GM18517 (cell line): ENCODE results near the gene FIBP.

Experiments
- ATAC-seq: cut with Tn5 transposase; IDR thresholded peaks from one replicate; pipeline ENCODE4 v1.9.1; 2021; ENCODE audit warnings: mild to moderate bottlenecking, moderate library complexity; ENCODE audit not compliant: unreplicated experiment

The FIBP gene

DNA sequence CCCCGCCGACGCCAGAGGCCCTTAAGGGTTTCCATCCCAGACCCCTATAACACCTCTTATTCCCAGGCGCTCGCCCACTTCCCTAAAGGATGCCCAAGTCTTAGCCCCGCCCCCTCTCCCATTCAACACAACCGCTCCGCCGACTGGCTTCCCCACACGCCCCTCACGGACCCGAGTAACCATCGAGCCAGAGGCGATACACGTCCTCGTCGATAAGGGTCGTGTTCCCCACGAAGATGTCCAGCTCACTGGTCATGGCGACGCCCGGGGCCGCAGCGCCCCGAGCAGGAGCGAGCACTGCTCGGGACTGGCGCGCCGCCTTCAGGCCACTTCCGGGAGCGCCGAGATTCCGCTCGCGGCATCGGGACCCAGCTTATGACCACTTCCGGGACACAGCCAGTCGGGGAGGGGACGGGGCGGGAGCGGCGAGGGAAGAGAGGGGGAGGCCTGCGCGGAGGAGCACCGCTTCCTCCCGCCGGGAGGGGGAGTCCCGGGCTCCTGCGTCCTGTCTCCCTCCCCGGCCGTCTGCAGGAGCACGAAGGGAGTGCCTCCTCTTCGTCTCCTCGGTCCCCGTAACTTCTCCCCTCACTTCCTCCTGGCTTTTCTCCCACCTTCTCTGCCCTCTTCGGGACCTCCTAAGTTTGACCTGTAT, at the start of gene FIBP:
FIBP (minus strand) TSS at position 309 of the 652 bp plus-strand sequence; CDS start at position 256, 53 bp downstream.
- ATAC-seq = peak; percentile 41

DNA sequence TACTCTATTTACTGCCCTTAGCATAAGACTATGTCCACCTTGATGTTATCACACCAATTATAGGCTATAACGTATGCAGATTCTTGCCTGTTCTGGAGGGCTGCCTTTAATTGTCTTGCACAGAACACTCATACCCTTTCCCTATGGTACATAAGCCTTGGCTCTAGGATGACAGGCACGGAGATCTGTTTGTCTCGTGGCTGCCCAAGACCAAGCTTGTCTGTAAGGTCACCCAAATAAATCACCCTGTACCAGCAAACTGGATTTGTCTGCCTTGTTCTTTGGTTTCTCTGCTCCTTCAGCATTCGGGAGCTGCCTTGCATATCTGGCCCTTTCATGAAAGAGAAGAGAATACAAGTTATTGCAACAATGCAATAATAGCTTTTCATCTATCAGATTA, 49.5 kb upstream of the FIBP start:
- no peak for ATAC-seq

DNA sequence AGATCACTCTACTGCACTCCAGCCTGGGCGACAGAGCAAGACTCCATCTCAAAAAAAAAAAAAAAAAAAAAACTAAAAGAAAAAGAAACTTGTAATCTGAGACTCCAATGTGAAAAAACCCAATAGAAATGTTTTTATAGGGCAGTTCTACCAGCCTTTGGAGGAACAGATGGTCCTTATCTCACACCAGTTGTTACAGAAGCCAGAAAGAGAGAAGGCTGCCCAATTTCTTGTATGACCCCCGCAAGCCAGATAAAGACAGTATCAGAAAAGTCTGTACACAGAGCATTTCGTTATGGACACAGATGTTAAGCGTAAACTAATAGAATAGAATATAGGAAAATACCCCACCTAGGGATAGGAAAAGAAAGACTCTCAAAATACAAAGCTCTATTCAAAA, 45.7 kb upstream of the FIBP start:
- no peak for ATAC-seq

DNA sequence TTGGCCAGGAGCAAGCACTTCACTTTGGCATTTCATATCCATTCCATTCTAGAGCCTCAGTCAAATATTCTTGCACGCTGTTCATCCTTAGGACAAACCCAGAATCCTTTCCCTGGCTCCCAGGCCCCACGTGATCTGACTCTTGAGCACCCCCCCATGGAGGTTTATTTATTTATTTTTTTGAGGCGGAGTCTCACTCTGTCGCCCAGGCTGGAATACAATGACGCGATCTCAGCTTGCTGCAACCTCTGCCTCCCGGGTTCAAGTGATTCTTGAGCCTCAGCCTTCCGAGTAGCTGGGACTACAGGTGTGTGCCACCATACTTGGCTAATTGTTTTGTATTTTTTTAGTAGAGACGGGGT, 44.3 kb upstream of the FIBP start:
- ATAC-seq = no peak

DNA sequence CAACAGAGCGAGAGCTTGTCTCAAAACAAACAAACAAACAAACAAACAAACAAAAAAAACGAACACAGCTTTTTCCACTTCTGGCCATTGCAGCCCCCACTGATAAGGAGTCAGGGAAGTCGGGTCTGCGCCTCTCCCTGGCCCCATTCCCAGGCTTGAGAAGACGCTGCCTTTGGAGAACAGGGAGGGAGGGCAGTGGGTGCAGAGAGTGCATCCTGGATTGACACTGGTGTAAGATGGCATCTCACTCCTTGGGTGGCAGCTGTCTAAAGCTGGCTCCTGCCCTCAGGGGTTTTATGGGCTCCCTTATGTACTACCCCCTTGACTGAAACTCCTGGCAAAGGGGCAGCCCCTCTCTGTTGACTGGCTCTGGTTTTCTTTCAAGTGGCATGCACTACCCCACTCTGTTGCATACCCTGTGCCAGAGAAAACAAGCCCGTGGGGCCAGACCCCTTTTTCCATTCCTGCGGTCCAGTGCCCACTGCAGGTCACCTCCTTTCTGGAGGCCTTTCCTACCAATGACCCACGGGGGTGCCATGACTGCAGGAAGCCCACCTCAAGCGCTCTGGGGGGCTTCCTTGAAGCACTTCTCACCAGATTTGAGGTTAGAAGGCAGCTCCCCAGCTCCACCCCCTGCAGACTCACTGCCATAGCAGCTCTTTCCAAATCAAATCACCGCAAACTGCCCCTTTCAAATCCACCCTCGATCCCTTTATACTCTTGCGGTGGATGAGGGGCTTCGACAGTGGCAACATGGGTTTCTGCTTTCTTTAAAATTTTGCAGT, 43.7 kb upstream of the FIBP start:
- no peak for ATAC-seq

DNA sequence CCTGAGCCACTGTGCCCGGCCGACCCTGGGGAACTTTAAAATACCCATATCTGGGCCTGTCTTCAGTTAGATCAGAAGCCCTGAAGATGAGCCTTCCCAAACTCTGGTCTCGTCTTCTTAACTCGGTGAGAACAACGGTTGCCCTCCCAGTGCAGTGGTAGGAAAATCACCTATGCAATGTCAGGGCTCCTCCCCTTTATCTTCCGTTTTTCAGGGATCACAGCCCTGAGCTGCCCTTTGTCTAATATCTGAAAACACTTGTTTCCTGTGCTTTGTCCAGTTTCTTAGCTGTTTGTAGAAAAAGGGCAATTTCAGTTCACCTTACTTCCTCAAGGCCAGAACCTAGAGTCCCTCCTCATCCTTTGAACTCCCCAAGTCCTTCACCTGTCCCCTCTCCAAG, 40.4 kb upstream of the FIBP start:
- ATAC-seq = no peak

DNA sequence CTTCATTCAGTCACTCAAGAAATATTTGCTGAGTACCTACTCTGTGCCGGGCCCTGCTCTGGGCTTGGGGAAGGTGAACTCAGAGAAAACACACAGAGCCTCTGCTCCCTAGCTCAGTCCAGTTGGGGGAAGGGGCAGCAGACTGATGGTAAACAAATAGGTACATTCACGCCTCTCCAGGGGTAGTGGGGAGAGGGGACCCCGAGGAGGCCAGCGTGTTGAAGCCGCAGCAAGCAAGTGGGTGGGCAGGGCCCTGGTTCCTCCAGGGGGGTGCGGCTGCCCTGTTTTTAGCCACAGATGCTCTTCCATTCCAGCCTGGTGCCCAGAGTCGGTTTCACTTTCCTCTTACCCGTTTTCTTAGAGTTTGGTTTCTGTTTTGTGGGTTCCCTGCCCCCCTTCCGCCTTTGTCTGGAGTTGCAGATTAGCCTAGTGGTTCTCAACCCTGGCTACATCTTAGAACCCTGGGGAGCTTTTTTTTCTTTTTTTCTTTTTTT, 39.7 kb upstream of the FIBP start:
- peak; percentile 67 for ATAC-seq

DNA sequence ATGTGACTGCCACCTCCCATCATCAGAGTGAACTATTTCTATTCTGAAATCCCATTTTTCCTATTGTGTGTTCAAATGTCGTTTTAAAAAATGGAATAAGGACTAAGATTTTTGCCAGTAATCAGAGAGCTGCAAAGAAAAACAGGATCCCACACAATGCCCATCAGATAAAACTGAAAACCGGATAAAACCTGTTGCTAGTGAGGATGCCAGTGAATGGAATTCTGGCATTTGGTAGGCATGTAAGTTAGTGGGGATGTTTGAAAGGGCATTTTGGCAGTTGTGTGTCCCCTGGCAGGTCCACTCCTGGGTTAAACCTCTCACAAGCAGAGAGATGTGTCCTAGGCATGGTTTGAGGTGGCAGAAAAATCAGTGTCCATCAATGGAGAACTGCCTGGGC, 37.1 kb upstream of the FIBP start:
- ATAC-seq = no peak

DNA sequence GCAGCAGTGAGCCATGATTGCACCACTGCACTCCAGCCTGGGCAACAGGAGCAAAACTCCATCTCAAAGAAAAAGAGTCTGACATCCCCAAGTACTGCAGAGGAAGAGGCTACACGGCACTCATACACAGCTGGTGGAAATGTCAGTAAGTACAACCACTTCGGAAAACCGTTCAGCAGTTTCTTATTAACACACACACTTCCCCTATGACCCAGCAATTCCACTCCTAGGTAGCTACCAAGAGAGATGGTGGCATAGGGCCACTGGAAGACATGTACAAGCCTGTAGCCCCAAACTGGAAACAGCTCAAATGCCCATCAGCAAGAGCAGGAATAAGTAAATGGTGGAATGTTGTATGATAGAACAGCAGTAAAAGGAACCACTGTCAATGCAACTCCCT, 34.3 kb upstream of the FIBP start:
- no peak for ATAC-seq

DNA sequence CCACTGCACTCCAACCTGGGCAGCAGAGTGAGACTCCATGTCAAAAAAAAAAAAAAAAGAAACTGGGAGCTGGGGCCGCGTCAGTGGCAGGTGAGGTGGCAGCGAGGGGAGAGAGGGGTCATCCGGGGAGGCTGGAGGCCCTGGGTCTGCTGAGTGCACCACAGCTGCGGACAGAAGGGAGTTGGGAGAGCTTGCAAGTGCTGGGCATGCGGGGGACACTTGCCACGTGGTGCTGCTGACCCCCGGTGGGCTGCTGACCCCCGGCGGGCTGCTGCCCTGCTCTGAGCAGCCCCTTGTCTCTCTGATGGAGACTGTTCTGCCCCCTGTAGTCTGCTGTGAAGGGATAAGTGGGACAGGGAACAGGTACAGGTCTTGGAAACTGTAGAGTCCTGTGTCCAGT, 33.6 kb upstream of the FIBP start:
- ATAC-seq = no peak

DNA sequence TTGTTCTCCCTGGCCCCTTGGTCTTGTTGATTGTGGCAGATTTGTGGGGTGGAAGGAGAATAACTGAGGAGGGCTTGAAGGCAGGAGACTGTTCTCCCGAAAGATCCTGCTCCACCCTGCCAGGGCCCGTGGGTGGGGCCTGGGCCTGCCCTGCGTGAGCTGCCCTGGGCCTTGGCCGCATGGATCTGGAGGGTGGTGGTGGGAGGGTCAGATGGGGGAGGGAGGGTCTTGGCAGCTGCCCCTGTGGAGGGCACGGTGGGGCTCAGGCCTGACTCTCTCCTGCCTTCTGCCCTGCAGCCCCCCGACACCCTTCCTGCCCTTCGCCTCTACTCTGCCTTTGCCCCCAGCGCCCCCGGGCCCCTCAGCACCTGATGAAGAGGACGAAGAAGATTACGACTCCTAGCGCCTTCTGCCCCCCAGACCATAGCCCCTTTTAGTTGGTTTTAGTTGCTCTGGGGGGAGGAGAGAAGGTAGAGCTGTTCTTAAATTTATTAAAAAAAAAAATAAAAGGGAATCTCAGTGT, 32.8 kb upstream of the FIBP start:
- no peak for ATAC-seq

DNA sequence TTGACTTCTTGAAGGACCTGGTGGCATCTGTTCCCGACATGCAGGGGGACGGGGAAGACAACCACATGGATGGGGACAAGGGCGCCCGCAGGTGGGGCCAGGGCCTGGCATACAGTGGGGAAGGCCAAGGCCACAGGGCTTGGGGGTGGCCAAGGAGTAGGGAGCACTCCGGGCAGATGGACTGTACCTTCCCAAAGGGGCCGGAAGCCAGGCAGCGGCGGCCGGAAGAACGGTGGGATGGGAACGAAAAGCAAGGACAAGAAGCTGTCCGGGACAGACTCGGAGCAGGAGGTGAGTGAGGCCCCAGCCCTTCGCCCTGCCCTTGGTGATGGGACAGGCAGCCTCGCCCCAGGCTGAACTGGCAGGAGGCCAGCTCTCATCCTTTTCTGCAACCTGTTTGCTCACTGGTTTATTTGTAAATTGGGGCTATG, 32.1 kb upstream of the FIBP start:
- ATAC-seq = no peak

DNA sequence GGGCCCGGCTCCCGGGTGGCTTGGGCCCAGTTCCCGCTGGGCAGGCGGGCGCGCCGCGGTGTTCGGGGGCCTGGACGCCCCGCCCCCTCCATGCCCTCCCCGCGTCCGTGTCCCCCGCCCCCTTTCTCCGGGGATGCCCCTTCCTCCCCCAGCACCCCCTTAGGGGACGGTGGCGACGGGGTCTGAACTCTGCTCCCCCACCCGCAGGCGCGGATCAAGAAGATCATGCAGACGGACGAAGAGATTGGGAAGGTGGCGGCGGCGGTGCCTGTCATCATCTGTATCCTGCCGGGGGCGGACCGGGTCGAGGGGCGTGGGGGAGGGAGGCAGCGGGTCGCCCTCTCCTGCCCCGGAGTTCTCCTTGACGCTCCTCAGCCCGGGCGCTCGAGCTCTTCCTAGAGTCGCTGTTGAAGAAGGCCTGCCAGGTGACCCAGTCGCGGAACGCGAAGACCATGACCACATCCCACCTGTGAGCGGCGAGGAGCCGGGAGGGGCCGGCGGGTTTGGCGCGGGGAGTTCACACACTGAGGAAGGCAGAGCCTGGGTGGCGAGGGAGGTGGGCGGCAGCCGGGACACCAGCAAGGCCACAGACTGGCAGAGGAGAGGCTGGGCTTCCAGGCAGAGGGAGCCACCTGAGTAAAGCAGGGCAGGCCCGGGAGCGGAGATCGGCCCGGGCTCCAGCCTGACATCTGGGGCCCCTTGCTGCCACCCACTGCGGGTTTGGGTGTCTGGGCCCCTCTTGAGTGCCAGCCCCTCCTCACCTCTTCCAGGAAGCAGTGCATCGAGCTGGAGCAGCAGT, 31.5 kb upstream of the FIBP start:
- ATAC-seq = peak; percentile 52

DNA sequence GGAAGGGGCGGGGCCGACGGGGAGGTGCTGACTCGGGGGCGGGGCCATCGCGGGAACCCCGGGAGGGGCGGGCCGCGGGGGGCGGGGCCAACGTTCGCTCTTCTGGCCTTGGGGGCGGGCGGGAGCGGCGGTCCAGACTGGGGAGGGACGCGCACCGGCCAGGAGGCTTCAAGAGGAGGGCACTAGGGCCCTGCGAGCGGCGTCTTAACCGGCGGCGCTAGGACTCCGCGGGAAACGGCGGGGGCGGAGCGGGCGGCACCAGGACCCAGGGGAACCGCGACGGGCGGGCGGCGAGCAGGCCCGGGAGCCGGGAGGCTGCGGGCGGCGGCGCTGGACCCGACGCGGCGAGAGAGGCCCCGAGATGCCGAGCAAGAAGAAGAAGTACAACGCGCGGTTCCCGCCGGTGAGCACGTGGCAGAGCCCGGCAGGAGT, 30.9 kb upstream of the FIBP start, which contains the start of gene DRAP1:
DRAP1 (plus strand) TSS at position 286 of the 432 bp plus-strand sequence; CDS start at position 362, 76 bp downstream.
- peak; percentile 81 for ATAC-seq

DNA sequence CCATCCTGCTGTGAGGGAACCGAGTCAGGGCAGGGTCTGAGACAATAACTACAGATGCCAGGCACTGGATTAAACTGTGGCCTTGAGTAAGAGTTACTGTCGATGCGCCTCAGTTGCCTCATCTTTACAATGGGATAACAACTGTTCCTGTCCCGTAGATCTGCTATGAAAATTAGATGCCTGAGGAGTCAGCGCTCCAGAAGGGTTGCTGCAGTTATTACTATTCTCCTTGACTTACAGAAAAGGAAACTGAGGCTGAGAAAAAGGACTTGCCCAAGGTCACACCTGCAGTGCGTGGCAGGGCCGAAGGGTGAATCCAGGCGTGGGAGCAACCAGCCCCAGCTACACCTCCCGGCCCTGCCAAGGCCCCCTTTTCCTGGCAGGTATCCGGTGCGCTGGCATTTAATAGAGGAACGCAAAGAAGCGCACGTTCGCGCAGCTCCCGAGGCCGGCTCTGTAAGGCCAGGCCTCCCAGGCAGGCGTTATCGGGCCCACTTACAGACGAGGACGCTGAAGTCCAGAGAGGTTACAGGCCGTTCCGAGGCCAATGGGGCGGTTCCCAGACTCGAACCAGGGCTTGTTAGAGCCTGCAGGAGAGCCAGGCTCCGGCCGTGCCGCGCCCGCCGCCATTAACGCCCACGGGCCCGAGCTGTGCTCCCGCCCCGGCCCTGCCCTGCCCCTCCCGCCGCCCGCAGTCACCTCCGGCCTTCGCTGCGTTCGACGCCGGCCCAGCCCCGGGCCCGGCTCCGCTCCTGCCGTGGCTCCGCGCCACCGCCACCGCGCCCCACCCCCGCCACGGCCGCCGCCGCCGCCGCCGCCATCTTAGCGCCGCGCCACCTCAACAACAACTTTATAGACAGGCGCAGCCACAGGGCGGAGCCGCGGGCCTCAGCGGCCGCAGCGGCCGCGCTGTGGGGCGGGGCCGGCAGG, 30.2 kb upstream of the FIBP start, which contains the start of gene C11orf68:
C11orf68 (minus strand) TSS at position 852 of the 930 bp plus-strand sequence; CDS start at position 821, 31 bp downstream.
- peak; percentile 33 for ATAC-seq

DNA sequence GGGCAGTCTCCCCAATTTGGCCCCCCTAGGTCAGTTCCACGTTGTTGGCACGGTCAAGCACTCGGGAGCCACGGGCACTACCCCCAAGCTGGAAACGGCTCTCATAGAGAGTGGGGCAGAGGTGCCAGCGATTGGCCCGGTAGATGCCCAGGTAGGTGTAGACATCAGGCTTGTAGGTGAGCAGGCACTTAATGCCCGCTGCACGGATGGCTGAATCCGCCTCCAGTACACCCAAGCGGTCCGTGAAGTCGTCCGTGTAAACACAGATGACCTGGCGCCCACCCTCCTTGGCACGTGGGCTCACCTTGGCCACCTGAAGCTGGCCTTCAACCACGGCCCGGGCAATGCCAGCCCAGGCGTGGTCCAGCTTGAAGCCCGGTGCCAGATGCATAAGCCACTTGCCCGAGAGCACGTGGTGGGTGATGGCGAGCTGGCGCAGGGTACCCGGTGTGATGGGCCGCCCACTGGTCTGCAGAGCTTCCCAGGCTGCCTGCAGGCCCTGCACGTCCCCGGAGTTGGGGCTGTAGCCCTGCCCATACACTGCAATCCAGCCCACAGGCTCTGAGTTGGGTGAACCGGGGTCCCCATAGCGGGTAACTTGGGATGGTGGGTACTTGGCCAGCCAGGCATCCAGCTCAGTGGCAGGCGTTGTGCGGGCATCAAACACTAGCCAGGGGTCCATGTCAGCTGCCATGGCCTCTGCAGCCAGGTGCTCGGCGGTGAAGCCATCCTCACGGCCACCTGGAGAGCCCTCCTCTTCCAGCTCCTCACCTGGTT, 29.4 kb upstream of the FIBP start:
- ATAC-seq = no peak

DNA sequence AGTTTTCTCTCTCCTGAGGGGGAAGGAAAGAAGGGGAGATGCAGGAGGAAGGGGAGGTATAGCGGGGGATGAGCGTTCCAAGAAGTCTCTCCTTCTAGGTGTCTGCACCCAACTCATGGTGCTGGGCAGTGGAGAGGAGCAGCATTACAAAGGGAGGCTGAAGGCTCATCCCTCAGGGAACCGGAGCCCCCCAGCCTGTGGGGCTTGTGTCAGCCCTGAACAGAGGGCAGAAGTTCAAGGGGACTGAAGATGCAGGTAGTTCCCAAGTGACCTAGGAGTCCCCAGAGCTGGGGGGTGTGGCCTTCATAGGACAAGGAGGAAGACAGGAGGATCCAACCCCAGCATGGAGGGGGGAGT, 28.8 kb upstream of the FIBP start:
- ATAC-seq = no peak

DNA sequence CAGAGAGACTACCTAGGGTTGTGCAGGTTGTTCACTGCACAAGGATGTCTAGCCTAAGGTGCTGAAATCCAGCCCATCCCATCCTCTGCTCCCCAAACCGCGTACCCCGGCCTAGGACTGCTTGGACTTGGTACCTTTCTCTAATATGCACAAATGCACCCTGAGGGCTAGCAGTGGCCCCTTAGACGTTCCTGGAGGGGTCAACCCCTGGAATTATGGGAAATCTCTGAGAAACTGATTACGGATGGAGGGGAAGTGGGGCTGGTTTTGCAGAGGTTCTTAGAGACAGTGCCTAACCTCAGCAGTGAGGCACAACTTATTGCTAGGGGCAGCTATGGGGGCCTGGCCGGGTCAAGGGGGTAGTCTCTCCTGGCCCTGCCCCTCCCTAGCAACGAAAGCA, 28.1 kb upstream of the FIBP start:
- ATAC-seq = no peak

DNA sequence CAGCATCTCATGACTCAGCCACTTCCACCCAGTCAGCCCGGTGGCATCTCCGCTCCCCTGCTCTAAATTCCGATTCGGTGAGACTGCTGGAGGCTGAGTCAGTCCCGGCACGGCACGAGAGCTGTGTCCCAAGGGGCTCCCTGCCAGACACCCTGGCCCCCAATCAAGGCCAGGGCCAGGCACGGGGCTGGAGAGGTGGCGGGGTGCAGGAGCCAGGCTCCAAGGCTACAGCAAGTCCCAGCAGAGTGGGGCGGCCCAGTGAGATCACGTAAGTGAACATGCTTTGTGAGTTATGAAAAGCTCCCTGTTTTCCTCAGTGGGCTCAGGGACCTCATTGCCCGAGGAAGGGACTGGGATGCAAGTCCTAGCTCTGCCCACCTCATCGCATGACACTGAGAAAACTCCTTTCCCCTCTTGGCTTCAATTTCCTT, 27.6 kb upstream of the FIBP start:
- ATAC-seq = no peak
